ENCODE measurements around the gene CPPED1. TPM values are rescaled to one million over a fixed set of nuclear protein-coding genes. Genes with fewer than 3 reads are reported as not detected.

CPPED1 gene
- total and polyA plus RNA-seq, 8 donors: 8.0 to 178 (median 13.1) TPM

- 82 to 89% (median 83%) methylated on average over 9 of the region's 9 CpGs for WGBS, 5 donors
- Histone ChIP-seq H3K27ac (no peak overlapping the region), H3K27me3 (no peaks in the 10 kb centered on the region), H3K9me3 (no peaks in the 10 kb centered on the region), H3K4me3 (no peak overlapping the region), H3K4me1 (peaks cover 0 to 24% (median 5%) of the 10 kb centered on the region in 4 donors), H3K36me3 (no peaks in the 10 kb centered on the region)
- TF ChIP-seq POLR2A (IDR thresholded peaks at IDR 0.05) (no peak), EP300 (IDR thresholded peaks at IDR 0.05) (no peak), POLR2AphosphoS5 (IDR thresholded peaks at IDR 0.05) (no peak)
- TF ChIP-seq, protein P1, sequence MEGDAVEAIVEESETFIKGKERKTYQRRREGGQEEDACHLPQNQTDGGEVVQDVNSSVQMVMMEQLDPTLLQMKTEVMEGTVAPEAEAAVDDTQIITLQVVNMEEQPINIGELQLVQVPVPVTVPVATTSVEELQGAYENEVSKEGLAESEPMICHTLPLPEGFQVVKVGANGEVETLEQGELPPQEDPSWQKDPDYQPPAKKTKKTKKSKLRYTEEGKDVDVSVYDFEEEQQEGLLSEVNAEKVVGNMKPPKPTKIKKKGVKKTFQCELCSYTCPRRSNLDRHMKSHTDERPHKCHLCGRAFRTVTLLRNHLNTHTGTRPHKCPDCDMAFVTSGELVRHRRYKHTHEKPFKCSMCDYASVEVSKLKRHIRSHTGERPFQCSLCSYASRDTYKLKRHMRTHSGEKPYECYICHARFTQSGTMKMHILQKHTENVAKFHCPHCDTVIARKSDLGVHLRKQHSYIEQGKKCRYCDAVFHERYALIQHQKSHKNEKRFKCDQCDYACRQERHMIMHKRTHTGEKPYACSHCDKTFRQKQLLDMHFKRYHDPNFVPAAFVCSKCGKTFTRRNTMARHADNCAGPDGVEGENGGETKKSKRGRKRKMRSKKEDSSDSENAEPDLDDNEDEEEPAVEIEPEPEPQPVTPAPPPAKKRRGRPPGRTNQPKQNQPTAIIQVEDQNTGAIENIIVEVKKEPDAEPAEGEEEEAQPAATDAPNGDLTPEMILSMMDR (IDR thresholded peaks at IDR 0.05): no peak
- DNase-seq: no peak
- intact Hi-C loops (cut with DNase I; ENCODE audit: low total_unique reads): no loop called here
These were observed 44.8 kb downstream of the CPPED1 start for GRCh38 chr16:12758670-12759558.

GRCh38 chr16:12758031-12758669, 45.5 kb downstream of the CPPED1 start:
- 63 to 72% (median 67%) methylated on average over 5 of the region's 5 CpGs for WGBS, 5 donors
- peak in 1 of 2 donors; percentile 43 for DNase-seq
- H3K36me3 ChIP-seq: no peaks in the 10 kb centered on the region
- no peak for TF ChIP-seq POLR2AphosphoS5 (IDR thresholded peaks at IDR 0.05)
- no peak for TF ChIP-seq POLR2A (IDR thresholded peaks at IDR 0.05)
- TF ChIP-seq, protein P1 (IDR thresholded peaks at IDR 0.05): no peak
- TF ChIP-seq EP300 (IDR thresholded peaks at IDR 0.05): no peak
- H3K4me3 ChIP-seq: no peak overlapping the region
- peaks cover 0 to 26% (median 9%) of the 10 kb centered on the region in 4 donors for H3K4me1 ChIP-seq
- intact Hi-C loops (cut with DNase I; ENCODE audit: low total_unique reads): no loop called here
- H3K27me3 ChIP-seq: no peaks in the 10 kb centered on the region
- H3K9me3 ChIP-seq: no peaks in the 10 kb centered on the region
- peak overlapping the region in 1 of 5 donors; percentile 3 for H3K27ac ChIP-seq

- DNase-seq: no peak
- intact Hi-C loops (cut with DNase I; ENCODE audit: low total_unique reads): no loop called here
- no peak for TF ChIP-seq POLR2AphosphoS5 (IDR thresholded peaks at IDR 0.05)
- TF ChIP-seq, protein P1 (IDR thresholded peaks at IDR 0.05): no peak
- no peak for TF ChIP-seq POLR2A (IDR thresholded peaks at IDR 0.05)
- TF ChIP-seq EP300 (IDR thresholded peaks at IDR 0.05): no peak
- WGBS, 5 donors: 75 to 85% (median 81%) methylated on average over 7 of the region's 7 CpGs
- Histone ChIP-seq H3K4me3 (no peak overlapping the region), H3K4me1 (peaks cover 0 to 25% (median 9%) of the 10 kb centered on the region in 4 donors), H3K36me3 (no peaks in the 10 kb centered on the region), H3K9me3 (no peaks in the 10 kb centered on the region), H3K27ac (peak overlapping the region in 1 of 5 donors; percentile 3), H3K27me3 (no peaks in the 10 kb centered on the region)
These were observed 46.1 kb downstream of the CPPED1 start for GRCh38 chr16:12757546-12757945.

DNA sequence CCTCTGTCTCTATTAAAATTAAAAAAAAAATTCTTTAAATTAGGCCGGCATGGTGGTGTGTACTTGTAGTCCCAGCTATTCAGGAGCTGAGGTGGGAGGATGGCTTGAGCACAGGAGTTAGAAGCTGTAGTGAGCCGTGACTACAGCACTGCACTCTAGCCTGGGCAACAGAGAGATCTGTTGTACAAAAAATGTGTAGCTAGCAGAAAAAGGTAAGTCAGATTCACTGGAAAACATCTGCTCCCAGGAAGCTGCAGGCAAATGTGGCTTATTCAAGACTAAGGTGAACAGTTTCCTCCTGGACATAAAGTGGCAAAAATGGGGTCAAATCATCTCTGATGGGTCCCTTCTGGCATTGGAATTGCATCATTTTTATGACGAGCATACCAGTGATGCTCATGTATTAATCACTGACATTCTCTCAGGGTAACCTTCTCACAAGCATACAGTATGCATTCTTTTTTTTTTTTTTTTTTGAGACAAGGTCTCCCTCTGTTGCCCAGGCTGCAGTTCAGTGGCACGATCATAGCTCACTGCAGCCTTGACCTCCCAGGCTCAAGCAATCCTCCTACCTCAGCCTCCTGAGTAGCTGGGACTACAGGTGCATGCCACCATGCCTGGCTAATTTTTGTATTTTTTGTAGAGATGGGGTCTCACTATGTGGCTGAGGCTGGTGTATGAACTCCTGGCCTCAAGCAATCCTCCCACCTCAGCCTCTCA, 48.7 kb downstream of the CPPED1 start:
- no peak for DNase-seq
- Histone ChIP-seq H3K36me3 (no peaks in the 10 kb centered on the region), H3K27me3 (no peaks in the 10 kb centered on the region), H3K4me1 (peaks cover 6 to 25% (median 9%) of the 10 kb centered on the region in 4 donors), H3K27ac (no peak overlapping the region), H3K4me3 (no peak overlapping the region), H3K9me3 (no peaks in the 10 kb centered on the region)
- WGBS, 5 donors: 81 to 93% (median 89%) methylated on average over 4 of the region's 4 CpGs
- intact Hi-C loops (cut with DNase I; ENCODE audit: low total_unique reads): no loop called here
- TF ChIP-seq POLR2AphosphoS5 (IDR thresholded peaks at IDR 0.05) (no peak), EP300 (IDR thresholded peaks at IDR 0.05) (no peak), POLR2A (IDR thresholded peaks at IDR 0.05) (no peak)
- TF ChIP-seq, protein P1 (IDR thresholded peaks at IDR 0.05): no peak

Measured in stomach (tissue), 9 donors.